Measurements from ENCODE around the gene CT45A10.
"Not testable (repeated sequence)": the region's sequence is repeated elsewhere in the genome, so short reads cannot be mapped to it uniquely, and the experiment has no call there.

The CT45A10 gene, protein sequence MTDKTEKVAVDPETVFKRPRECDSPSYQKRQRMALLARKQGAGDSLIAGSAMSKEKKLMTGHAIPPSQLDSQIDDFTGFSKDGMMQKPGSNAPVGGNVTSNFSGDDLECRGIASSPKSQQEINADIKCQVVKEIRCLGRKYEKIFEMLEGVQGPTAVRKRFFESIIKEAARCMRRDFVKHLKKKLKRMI

DNA sequence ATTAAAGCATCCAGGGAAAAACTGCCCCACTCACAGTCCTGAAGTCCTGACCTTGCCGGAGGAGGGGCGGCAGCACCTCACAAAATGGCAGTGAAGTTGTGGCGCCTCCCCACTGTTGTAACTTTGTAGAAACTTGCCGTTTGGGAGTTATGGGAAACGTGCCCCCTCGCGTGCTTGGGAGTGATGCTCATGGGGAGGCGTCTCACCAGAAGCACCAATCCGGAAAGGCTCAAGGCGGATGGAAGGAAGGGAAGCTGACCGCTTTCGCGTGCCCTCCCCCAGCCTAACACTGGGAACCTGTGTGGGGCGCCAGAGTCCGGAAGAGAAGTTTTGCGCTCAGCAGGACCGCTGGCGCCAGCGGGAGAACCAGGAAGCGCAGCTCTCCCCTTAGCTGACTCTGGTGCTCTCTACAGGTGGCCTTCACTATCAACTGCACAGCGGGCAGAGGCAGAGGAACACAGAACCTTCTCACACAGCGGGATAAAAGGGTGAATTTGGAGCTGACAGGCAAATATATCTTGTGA lies at the start of gene CT45A10, which contains the start of gene SAGE1:
Gene CT45A10, minus strand, starts transcription at position 151 of the 524 bp plus-strand sequence. CDS start 8,100 bp downstream, outside the sequence.
Gene SAGE1, plus strand, starts transcription at position 423 of the 524 bp plus-strand sequence. CDS start 2,527 bp downstream, outside the sequence.
- DNase-seq (ENCODE audit: low read depth in 2 of 2) = no peak

DNA sequence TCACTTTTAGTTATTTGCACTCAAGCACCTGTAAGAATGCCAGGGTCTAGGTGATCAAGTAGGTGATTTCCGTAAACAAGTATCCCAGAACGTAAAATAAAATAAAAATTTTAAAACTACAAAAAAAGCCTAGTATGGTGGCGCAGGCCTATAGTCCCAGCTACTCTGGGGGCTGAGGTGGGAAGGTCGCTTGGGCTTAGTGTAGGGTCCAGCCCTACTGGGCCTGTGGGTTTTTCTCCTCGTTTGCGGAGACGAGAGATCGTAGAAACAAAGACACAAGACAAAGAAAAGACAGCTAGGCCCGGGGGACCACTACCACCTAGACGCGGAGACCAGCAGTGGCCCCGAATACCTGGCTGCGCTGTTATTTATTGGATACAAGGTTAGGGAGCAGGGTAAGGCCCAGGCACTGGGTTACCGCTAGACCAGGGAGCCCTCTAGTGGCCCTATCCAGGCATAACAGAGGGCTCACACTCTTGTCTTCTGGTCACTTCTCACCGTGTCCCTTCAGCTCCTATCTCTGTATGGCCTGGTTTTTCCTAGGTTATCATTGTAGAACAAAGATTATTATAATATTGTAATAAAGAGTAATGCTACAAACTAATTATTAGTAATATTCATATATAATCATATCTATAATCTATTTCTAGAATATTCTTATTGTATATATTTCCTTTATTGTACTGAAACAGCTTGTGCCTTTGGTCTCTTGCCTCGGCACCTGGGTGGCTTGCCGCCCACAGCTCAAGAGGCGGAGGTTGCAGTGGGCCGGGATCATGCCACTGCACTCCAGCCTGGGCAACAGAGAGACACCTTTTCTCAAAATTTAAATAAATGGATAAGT lies 38.6 kb upstream of the CT45A10 start:
- no peak for DNase-seq (ENCODE audit: low read depth in 2 of 2)

DNA sequence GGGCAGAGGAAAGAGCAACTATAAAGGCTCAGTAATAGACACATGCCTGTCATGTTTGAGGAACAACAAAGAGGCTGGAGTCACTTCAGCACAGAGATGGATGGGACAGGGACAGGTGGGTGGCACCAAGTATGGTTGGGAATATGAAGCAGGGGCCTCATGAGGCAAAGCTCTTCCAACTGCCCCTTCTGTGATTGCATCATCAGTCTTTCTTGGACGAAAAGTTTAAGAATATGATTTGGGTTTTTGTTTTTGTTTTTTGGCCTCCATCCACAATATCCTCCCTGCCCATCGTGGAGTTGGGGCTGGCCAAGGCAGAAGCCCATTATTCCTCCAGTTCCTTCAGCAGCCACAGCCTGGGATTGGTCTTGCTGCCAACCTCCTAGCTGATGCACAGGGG lies 34.7 kb upstream of the CT45A10 start:
- DNase-seq (ENCODE audit: low read depth in 2 of 2) = no peak

DNA sequence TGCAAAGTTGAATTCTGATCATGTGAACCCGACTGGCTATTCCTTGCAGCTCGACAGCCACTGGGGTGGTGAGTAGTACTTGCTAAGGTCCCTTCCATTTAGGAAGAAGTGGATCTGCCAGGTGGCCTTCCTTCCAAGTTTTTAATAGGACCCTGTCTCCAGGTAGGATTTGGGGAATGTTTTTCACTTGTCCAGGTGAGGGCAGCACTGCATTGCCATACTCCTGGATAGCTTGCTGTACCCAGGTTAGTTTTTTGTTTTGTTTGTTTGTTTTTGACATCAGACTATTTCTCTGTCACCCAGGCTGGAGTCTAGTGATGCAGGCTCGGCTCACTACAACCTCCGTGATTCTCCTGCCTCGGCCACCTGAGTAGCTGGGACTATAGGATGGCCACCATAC lies 30.1 kb upstream of the CT45A10 start:
- DNase-seq (ENCODE audit: low read depth in 2 of 2) = no peak

DNA sequence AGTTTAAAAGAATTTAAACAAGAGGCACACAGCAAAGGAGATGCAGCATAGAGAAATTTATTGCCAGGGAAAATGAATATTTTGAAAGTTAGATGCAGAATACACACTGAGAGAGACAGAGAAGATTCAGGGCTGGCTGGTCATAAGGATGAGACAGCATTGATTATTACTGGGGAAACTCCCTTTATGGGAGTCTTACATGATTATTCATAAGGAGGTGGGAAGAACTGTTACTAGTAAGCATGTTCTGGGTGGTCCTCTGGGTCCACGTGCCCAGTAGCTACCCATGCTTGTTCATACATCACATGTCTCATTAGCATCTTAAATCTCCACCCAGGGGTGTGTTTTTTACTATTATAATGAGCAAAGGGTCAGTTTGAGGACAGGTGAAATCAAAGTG lies 27.3 kb upstream of the CT45A10 start:
- not testable (repeated sequence) for DNase-seq (ENCODE audit: low read depth in 2 of 2)

DNA sequence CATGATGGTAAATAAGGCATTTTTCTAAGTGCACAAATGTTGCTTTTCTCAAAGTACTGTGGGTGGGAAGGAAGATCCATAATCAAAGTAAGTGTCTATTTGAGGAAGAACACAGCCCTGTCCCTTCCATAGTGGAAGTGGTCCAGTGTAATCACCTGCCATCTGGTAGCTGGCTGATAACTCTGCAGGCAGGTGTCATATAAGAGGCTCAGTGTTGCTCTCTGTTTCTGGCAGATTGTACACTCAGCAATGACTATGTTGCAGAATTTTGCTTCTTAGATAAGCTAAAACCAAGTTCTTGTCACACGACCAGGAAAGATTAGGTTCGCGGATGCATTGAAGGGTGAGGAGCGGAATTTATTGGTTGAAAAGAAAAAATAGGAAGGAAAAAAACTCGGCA lies 21.2 kb upstream of the CT45A10 start:
- no peak for DNase-seq (ENCODE audit: low read depth in 2 of 2)

DNA sequence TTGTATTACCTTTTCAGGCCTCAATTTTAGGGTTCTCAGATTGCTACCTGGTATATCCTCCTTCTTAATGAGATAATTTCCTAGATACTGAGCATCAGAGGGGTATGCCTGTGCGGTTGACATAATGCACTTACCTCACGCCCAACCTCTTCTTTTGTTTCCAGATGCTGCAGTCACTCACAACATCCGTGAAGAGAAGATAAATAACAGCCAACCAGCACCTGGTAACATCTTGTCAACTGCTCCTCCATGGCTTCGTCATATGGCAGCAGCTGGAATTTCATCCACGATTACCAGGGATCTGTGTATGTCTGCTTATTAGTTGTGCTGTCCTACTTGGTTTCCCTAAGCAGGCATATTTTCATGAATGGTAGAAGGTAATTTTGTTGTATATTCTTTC lies 17.0 kb upstream of the CT45A10 start:
- DNase-seq (ENCODE audit: low read depth in 2 of 2) = no peak

DNA sequence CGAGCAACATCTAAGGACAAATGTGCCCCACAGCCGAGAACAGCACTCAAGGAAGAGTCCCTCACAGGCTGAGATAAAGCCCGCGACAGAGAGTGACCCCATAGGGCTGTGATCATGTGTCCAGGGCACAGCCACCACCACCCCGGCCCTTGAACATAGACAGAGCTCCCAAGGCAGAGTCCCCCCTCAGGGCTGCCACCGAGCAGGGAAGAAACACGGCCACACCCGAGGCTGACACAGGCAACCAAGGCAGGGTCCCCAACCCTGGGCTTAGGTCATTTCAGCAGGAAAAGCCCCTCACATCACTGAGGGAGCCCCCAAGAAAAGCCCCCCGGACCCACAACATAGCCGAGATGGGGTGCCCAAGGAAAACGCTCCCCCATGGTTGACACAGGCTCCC lies 463 bp downstream of the CT45A10 start:
- DNase-seq (ENCODE audit: low read depth in 2 of 2) = no peak

DNA sequence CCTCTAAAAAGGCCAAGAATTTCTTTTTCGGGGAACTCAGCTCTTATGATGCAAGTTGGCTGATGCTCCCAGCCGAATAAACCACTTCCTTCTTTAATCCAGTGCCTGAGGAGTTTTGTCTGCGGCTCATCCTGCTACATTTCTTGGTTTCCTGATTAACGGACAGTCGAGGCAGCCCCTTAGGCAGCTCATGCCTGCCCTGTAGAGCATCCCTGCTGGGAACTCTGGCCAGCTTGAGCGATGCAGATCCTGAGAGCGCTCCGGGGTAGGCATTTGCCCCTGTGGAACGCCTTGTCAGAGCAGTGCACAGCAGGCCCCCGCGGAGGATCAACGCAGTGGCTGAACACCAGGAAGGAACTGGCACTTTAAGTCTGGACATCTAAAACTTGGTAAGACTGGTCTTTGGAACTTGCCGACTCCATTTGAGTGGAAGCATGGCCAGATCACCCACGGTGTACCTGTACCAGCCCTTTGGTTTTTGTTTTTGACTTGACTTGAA lies 3.1 kb downstream of the CT45A10 start:
- no peak for DNase-seq (ENCODE audit: low read depth in 2 of 2)

DNA sequence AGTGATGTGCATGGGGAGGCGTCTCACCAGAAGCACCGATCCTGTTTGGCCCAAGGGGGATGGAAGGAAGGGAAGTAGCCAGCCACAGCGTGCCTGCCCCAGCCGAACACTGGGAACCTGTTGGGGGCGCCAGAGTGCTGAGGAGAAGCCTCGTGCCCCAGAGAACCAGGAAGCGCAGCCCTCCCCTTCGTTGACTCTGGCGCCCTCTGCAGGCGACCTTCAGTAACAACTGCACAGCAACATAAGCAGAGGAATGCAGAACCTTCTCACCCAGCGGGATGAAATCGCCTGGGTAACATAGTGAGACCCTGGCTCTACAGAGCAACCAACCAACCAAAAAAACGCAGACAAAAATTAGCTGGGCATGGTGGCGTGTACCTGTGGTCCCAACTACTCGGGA lies 4.3 kb downstream of the CT45A10 start:
- DNase-seq (ENCODE audit: low read depth in 2 of 2) = not testable (repeated sequence)

DNA sequence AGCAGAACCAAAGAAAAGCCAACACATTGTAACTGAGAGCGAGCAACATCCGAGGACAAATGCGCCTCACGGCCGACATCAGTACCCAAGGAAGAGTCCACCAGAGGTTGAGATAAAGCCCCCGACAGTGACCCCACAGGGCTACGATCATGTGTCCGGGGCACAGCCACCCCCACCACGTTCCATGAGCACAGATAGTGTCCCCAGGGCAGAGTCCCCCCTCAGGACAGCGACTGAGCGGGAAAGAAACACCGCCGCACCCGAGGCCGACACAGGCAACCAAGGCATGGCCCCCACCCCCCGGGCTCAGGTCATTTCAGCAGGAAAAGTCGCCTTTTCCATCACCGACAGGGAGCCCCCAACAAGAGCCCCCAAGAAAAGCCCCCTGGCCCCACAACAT lies 5.0 kb downstream of the CT45A10 start:
- not testable (repeated sequence) for DNase-seq (ENCODE audit: low read depth in 2 of 2)

DNA sequence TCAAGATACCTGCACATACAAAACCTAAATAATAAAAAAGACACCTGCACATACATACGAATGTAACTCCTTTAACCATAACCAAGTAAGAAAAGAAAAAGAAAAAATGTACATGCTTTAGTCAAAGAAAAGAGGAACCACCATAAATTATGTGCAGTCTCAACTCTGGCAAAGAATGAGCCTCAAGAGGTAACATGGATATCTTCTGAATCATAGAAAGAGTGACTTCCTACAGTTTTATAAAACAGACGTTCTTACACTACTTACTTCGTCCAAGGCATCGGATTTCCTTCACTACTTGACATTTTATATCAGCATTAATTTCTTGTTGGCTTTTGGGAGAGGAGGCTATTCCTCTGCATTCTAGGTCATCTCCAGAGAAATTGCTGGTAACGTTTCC lies 10.5 kb downstream of the CT45A10 start:
- not testable (repeated sequence) for DNase-seq (ENCODE audit: low read depth in 2 of 2)

DNA sequence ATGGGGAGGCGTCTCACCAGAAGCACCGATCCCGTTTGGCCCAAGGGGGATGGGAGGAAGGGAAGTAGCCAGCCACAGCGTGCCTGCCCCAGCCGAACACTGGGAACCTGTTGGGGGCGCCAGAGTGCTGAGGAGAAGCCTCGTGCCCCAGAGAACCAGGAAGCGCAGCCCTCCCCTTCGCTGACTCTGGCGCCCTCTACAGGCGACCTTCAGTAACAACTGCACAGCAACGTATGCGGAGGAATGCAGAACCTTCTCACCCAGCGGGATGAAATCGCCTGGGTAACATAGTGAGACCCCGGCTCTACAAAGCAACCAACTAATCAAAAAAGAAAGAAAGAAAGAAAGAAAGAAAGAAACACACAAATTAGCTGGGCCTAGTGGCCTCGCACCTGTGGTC lies 21.5 kb downstream of the CT45A10 start, which contains the start of gene CT45A9:
Gene CT45A9, minus strand, starts transcription at position 101 of the 400 bp plus-strand sequence. CDS start 3,751 bp downstream, outside the sequence.
- DNase-seq (ENCODE audit: low read depth in 2 of 2) = not testable (repeated sequence)

DNA sequence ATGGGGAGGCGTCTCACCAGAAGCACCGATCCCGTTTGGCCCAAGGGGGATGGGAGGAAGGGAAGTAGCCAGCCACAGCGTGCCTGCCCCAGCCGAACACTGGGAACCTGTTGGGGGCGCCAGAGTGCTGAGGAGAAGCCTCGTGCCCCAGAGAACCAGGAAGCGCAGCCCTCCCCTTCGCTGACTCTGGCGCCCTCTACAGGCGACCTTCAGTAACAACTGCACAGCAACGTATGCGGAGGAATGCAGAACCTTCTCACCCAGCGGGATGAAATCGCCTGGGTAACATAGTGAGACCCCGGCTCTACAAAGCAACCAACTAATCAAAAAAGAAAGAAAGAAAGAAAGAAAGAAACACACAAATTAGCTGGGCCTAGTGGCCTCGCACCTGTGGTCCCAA lies 38.8 kb downstream of the CT45A10 start, which contains the start of gene CT45A8:
Gene CT45A8, minus strand, starts transcription at position 101 of the 400 bp plus-strand sequence. CDS start 3,755 bp downstream, outside the sequence.
- not testable (repeated sequence) for DNase-seq (ENCODE audit: low read depth in 2 of 2)

DNA sequence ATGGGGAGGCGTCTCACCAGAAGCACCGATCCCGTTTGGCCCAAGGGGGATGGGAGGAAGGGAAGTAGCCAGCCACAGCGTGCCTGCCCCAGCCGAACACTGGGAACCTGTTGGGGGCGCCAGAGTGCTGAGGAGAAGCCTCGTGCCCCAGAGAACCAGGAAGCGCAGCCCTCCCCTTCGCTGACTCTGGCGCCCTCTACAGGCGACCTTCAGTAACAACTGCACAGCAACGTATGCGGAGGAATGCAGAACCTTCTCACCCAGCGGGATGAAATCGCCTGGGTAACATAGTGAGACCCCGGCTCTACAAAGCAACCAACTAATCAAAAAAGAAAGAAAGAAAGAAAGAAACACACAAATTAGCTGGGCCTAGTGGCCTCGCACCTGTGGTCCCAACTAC lies 56.1 kb downstream of the CT45A10 start, which contains the start of gene CT45A7:
Gene CT45A7, minus strand, starts transcription at position 101 of the 400 bp plus-strand sequence. CDS start 3,747 bp downstream, outside the sequence.
- not testable (repeated sequence) for DNase-seq (ENCODE audit: low read depth in 2 of 2)

Measured in activated CD8-positive, alpha-beta memory T cell treated with anti-CD3 and anti-CD28 coated beads for 4 hours (primary cell).